Measurements from ENCODE around the gene ADGRV1. TPM values are rescaled to one million over a fixed set of nuclear protein-coding genes. Genes with fewer than 3 reads are reported as not detected.

Gene ADGRV1
- total RNA-seq, 2 experiments from 2014 or later: not detected

DNA sequence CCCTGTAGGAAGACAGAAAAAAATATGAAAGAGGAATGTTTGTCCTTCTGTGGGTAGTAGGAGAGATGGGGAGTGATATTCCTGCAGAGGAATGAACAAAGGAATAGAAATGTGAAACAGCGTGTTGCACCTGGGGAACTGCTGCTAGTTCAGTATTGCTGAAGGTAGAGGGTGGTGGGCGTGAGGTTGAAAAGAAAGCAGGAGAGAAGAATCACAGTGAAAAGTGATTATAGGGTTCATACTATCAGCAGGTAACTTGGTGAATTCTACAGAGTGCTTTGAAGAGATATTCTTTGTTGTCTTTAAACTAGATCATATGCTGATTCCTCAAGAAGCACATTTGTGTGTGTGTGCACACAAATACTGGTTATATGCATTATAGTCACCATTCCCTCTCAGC, 95.6 kb downstream of the ADGRV1 start:
- BruUV-seq (replicated peaks): no TSS peak

DNA sequence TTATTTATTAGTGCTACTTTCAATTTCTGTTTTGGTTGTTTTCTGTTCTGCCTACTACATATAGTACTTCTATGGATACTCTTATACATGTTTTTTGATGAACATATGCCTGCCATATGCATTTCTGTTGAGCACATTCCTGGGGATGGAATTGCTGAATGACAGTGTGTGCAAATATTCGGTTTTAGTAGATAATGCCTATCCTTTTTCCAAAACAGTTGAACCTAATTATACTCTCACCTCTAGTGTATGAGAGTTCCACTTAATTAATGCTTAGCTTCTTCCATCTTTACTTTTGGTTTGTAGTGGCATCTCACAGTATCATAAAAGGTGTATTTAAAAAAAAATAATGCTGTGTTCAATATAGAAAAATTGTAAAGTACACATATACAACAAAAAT, 96.8 kb downstream of the ADGRV1 start:
- TF ChIP-seq, protein P1, sequence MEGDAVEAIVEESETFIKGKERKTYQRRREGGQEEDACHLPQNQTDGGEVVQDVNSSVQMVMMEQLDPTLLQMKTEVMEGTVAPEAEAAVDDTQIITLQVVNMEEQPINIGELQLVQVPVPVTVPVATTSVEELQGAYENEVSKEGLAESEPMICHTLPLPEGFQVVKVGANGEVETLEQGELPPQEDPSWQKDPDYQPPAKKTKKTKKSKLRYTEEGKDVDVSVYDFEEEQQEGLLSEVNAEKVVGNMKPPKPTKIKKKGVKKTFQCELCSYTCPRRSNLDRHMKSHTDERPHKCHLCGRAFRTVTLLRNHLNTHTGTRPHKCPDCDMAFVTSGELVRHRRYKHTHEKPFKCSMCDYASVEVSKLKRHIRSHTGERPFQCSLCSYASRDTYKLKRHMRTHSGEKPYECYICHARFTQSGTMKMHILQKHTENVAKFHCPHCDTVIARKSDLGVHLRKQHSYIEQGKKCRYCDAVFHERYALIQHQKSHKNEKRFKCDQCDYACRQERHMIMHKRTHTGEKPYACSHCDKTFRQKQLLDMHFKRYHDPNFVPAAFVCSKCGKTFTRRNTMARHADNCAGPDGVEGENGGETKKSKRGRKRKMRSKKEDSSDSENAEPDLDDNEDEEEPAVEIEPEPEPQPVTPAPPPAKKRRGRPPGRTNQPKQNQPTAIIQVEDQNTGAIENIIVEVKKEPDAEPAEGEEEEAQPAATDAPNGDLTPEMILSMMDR (conservative IDR thresholded peaks at IDR 0.05; ENCODE audit: low read length): no peak
- TF ChIP-seq EZH2phosphoT487 (IDR thresholded peaks at IDR 0.05; ENCODE audit: borderline replicate concordance, low read depth, low read length): no peak
- BruUV-seq (replicated peaks): no TSS peak
- Histone ChIP-seq H4K20me1 (ENCODE audit: insufficient read depth, low read length) (no peaks in the 10 kb centered on the region), H3K4me2 (ENCODE audit: low read length) (no peak overlapping the region), H3K4me1 (ENCODE audit: insufficient read depth, low read length, poor library complexity, severe bottlenecking) (no peaks in the 10 kb centered on the region), H3K4me3 (ENCODE audit: low read depth, low read length, poor library complexity, severe bottlenecking) (no peak overlapping the region), H2AFZ (ENCODE audit: low read length) (no peak overlapping the region), H3K9me3 (ENCODE audit: low read length) (no peaks in the 10 kb centered on the region), H3K79me2 (ENCODE audit: insufficient read depth, low read depth, low read length) (no peaks in the 10 kb centered on the region), H3K9me2 (ENCODE audit: insufficient read depth, low read length) (no peaks in the 10 kb centered on the region), H3K27ac (ENCODE audit: low read depth, low read length, poor library complexity, severe bottlenecking) (no peak overlapping the region), H3K36me3 (ENCODE audit: insufficient read depth, low read length) (no peaks in the 10 kb centered on the region)
- ChIA-PET POLR2A (interaction anchor here (1.5 kb wide), 1 partner anchor 19 kb away, joined by 3 read pairs; no protein-coding TSS in a partner anchor), CTCF (ENCODE audit: unreplicated experiment) (no interaction called here)
- DNase-seq (ENCODE audit: low spot score): no peak
- intact Hi-C loops (cut with micrococcal nuclease; ENCODE audit: unreplicated experiment): no loop called here

More for the DNA sequence above, 95.6 kb downstream of the ADGRV1 start:
- H4K20me1 ChIP-seq (ENCODE audit: insufficient read depth, low read length): no peaks in the 10 kb centered on the region
- no peak overlapping the region for H3K27ac ChIP-seq (ENCODE audit: low read depth, low read length, poor library complexity, severe bottlenecking)
- H3K9me3 ChIP-seq (ENCODE audit: low read length): no peaks in the 10 kb centered on the region
- H3K79me2 ChIP-seq (ENCODE audit: insufficient read depth, low read depth, low read length): no peaks in the 10 kb centered on the region
- no peaks in the 10 kb centered on the region for H3K9me2 ChIP-seq (ENCODE audit: insufficient read depth, low read length)
- TF ChIP-seq, protein P1 (conservative IDR thresholded peaks at IDR 0.05; ENCODE audit: low read length): no peak
- no peak for TF ChIP-seq EZH2phosphoT487 (IDR thresholded peaks at IDR 0.05; ENCODE audit: borderline replicate concordance, low read depth, low read length)
- no peak overlapping the region for H3K4me3 ChIP-seq (ENCODE audit: low read depth, low read length, poor library complexity, severe bottlenecking)
- POLR2A ChIA-PET: interaction anchor here (0.7 to 1.5 kb wide), 2 partner anchors 17 to 138 kb away, joined by 3 read pairs; no protein-coding TSS in a partner anchor
- H3K4me2 ChIP-seq (ENCODE audit: low read length): no peak overlapping the region
- H2AFZ ChIP-seq (ENCODE audit: low read length): no peak overlapping the region
- CTCF ChIA-PET (ENCODE audit: unreplicated experiment): no interaction called here
- intact Hi-C loops (cut with micrococcal nuclease; ENCODE audit: unreplicated experiment): no loop called here
- DNase-seq (ENCODE audit: low spot score): no peak
- no peaks in the 10 kb centered on the region for H3K4me1 ChIP-seq (ENCODE audit: insufficient read depth, low read length, poor library complexity, severe bottlenecking)
- H3K36me3 ChIP-seq (ENCODE audit: insufficient read depth, low read length): no peaks in the 10 kb centered on the region

DNA sequence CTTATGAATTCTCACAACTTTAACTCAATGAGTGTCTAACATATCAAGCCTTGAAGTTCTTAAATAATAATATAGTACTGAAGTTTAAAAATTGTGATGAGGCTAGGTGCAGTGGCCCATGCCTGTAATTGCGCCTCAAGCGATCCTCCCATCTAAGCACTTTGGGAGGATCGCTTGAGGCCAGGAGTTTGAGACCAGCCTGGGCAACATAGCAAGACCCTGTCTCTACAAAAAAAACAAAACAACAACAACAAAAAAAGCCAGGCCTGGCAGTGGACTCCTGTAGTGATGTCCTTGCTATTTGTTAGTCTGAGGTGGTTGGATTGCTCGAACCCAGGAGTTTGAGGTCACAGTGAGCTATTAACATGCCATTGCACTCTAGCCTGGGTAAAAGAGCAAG, 98.4 kb downstream of the ADGRV1 start:
- H3K4me2 ChIP-seq (ENCODE audit: low read length): no peak overlapping the region
- no peaks in the 10 kb centered on the region for H3K79me2 ChIP-seq (ENCODE audit: insufficient read depth, low read depth, low read length)
- H3K4me3 ChIP-seq (ENCODE audit: low read depth, low read length, poor library complexity, severe bottlenecking): no peak overlapping the region
- H4K20me1 ChIP-seq (ENCODE audit: insufficient read depth, low read length): no peaks in the 10 kb centered on the region
- no peak for DNase-seq (ENCODE audit: low spot score)
- intact Hi-C loops (cut with micrococcal nuclease; ENCODE audit: unreplicated experiment): no loop called here
- no peak overlapping the region for H3K27ac ChIP-seq (ENCODE audit: low read depth, low read length, poor library complexity, severe bottlenecking)
- H3K9me3 ChIP-seq (ENCODE audit: low read length): no peaks in the 10 kb centered on the region
- H3K4me1 ChIP-seq (ENCODE audit: insufficient read depth, low read length, poor library complexity, severe bottlenecking): no peaks in the 10 kb centered on the region
- H3K9me2 ChIP-seq (ENCODE audit: insufficient read depth, low read length): no peaks in the 10 kb centered on the region
- POLR2A ChIA-PET: no interaction called here
- no peak for TF ChIP-seq EZH2phosphoT487 (IDR thresholded peaks at IDR 0.05; ENCODE audit: borderline replicate concordance, low read depth, low read length)
- TF ChIP-seq, protein P1 (conservative IDR thresholded peaks at IDR 0.05; ENCODE audit: low read length): no peak
- H3K36me3 ChIP-seq (ENCODE audit: insufficient read depth, low read length): no peaks in the 10 kb centered on the region
- no TSS peak for BruUV-seq (replicated peaks)
- H2AFZ ChIP-seq (ENCODE audit: low read length): no peak overlapping the region
- CTCF ChIA-PET (ENCODE audit: unreplicated experiment): no interaction called here
